Measurements from ENCODE around the gene DLX4.

The DLX4 gene

GRCh38 chr17:49990331-49990730, 21.3 kb downstream of the DLX4 start:
- no peak for DNase-seq

GRCh38 chr17:49990921-49991320, 21.9 kb downstream of the DLX4 start:
- no peak for DNase-seq

GRCh38 chr17:49991409-49991808, 22.4 kb downstream of the DLX4 start:
- DNase-seq = no peak

GRCh38 chr17:49992191-49992932, 23.4 kb downstream of the DLX4 start:
- DNase-seq = no peak

GRCh38 chr17:49992933-49993422, 24.0 kb downstream of the DLX4 start:
- DNase-seq = no peak

DNA sequence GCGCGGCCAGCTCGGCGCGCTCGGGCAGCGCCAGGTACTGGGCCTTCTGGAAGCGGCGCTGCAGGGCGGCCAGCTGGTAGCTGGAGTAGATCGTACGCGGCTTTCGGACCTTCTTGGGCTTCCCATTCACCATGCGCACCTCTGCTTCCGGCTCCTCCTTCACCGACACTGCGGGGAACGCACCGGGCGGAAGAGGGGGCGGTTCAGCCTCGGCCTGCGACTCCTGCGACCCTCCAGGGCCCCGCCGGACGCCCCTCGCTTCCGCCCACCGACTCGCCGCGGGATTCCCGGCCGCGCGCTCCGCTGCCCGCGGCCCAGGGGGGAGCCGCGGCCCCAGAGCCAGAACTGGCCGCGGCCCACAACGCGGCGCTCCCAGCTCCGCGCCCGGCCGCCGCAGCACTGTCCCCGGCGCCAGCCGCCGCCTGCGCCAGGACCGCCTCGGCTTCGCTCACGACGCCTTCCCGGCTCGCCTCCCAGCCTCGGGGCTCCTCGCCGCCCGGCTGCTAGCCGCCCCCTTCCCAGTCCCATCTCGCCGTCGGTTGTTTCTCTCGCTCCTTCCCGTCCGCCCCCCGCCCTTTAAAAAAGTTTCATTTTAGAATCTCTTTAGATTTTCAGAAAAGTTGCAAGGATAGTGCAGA, 24.6 kb downstream of the DLX4 start:
- DNase-seq = peak; percentile 21

GRCh38 chr17:49994085-49995054, 25.4 kb downstream of the DLX4 start:
- DNase-seq = no peak

- DNase-seq = peak; percentile 34
These were observed 26.2 kb downstream of the DLX4 start, which contains the start of gene DLX3 for GRCh38 chr17:49995055-49995738. DLX3 (minus strand) TSS chr17:49995224; CDS start chr17:49994998, 226 bp downstream.

- no peak for DNase-seq
These were observed 27.1 kb downstream of the DLX4 start for GRCh38 chr17:49996121-49996494.

GRCh38 chr17:49996495-49997300, 27.7 kb downstream of the DLX4 start:
- DNase-seq = peak; percentile 73

DNA sequence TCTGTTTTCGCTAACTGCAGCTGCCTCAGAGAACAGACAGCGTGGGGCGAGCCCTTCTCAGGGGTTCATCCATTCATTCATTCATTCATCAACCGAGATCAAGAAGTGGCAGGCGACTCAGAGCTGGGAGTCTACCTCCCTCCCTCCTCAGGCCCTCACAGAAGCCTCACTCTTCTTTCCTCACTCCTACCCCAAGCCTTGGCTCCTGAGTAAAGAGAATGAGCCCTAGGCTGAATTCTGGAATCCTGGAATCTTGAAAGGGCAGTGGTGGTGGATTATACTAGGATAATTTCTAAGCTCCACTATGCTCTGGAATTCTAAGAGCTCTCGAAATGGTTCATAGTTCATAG, 28.3 kb downstream of the DLX4 start:
- no peak for DNase-seq

- peak; percentile 81 for DNase-seq
These were observed 29.0 kb downstream of the DLX4 start for GRCh38 chr17:49997773-49998703.

DNA sequence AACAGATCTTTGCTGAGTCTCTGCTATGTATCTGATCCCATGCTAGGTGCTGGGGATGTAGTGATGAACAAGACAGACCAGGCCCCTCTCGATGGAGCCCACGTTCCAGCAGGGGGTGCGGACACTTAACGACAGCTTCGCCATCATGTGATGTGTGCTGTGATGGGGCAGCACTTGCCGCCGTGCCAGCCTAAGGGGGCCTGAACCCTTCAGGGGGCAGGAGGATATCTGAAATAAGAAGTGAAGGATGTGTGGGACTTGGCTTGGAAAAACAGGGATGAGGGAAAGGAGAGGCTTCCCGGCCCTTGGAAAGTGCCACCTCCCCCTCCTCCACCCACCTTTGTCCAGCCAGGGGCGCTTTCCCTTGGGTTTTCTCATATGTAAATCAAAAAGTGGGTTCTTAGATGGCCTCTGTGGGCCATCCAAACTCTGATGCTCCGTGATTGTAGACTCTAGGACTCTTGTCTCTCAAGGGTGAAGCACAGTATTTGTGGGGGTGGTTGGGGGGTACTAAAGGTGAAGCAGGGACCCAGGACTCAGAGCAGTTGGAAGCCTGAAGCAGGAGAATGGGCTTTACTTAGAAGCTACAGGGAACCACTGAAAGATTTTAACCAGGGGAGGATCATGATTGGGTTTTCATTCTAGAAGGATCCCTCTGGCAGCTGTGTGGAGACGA, 30.0 kb downstream of the DLX4 start:
- no peak for DNase-seq

GRCh38 chr17:50003911-50004310, 34.9 kb downstream of the DLX4 start:
- no peak for DNase-seq

DNA sequence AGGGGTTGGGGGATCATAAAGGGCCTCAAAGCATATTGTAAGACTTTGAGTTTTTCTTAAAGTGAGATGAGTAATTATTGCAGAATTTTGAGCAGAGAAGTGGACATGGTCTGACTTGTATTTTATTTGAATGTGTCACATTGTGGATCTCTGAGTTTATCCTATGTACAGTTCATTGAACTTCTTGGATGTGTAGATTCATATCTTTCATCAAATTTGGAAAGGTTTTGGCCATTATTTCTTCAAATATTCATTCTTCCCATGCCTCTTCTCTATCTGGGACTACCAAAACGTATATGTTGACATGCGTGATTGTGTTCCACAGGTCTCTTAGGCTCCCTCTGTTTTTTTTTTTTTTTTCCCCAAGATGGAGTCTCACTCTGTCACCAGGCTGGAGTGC, 40.3 kb downstream of the DLX4 start:
- DNase-seq = no peak

- no peak for DNase-seq
These were observed 44.1 kb downstream of the DLX4 start for GRCh38 chr17:50013079-50013478.

DNA sequence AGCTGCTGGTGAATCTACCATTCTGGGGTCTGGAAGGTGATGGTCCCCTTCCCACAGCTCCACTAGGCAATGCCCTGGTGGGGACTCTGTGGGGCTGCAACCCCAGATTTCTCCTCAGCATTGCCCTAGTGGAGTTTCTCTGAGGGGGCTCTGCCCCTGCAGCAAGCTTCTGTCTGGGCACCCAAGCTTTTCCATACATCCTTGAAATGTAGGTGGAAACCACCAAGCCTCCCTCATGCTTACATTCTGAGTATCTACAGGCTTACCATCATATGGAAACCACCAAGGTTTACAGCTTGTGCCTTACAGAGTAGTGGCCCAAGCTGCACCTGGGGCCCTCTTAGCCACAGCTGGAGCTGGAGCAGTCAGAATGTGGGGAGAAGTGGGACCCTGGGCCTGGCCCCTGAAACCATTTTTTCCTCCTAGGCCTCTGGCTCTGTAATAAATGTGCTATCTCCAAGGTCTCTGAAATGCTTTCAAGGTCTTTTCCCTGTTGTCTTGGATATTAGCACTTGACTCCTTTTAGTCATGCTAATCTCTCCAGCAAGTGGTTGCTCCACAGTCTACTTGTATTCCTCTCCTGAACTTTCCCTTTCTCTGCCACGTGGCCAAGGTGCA, 45.6 kb downstream of the DLX4 start:
- no peak for DNase-seq

- no peak for DNase-seq
These were observed 46.2 kb downstream of the DLX4 start for GRCh38 chr17:50015146-50015545.

- DNase-seq = no peak
These were observed 49.9 kb downstream of the DLX4 start for GRCh38 chr17:50018909-50019308.
